GM10266 (cell line): Measurements from ENCODE around the gene TUBA4A.

Source experiments
- DNase-seq: peaks from one replicate; pipeline ENCODE4 v3.0.0; 2012; ENCODE audit errors: extremely low spot score
- TF ChIP-seq, protein P1 (sequence below): IDR thresholded peaks from 2 replicates; pipeline ENCODE4 v1.5.1; 2012; ENCODE audit warnings: mild to moderate bottlenecking, low read depth; ENCODE audit not compliant: control insufficient read depth, insufficient read depth; ENCODE audit errors: missing control alignments

The TUBA4A gene

DNA sequence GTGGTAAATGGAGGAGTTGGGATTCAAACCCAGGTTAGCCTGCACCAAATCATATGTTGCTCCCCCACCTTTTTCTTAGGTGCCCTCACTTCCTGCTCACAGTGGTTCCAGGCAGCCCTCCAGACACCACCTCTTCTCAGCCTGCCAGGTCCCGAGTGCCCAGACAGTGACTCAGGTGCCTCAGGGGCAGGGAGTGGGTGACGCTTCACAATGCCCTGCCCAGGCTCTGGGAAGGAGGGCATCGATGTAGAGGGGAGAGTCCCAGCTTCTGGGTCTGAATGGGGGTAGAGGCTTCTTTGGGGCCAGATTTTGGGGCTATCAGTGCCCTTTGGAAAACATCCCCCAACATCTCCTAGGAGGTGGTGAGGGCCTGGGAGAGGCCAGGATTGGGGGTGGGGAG is 20.2 kb upstream of the TUBA4A start:
- TF ChIP-seq, protein P1, sequence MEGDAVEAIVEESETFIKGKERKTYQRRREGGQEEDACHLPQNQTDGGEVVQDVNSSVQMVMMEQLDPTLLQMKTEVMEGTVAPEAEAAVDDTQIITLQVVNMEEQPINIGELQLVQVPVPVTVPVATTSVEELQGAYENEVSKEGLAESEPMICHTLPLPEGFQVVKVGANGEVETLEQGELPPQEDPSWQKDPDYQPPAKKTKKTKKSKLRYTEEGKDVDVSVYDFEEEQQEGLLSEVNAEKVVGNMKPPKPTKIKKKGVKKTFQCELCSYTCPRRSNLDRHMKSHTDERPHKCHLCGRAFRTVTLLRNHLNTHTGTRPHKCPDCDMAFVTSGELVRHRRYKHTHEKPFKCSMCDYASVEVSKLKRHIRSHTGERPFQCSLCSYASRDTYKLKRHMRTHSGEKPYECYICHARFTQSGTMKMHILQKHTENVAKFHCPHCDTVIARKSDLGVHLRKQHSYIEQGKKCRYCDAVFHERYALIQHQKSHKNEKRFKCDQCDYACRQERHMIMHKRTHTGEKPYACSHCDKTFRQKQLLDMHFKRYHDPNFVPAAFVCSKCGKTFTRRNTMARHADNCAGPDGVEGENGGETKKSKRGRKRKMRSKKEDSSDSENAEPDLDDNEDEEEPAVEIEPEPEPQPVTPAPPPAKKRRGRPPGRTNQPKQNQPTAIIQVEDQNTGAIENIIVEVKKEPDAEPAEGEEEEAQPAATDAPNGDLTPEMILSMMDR = no peak
- DNase-seq = no peak

DNA sequence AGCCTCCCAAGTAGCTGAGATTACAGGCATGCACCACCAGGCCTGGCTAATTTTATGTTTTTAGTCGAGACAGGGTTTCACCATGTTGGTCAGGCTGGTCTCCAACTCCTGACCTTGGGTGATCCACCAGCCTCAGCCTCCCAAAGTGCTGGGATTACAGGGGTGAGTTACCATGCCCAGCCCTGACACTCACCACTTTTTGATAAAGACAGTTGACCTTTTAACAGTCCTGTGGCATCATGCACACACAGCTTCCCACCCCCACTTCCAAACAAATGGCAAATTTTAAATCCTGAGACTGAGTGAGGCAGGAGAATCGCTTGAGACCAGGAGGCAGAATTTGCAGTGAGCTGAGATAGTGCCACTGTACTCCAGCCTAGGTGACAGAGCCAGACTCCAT is 19.3 kb upstream of the TUBA4A start:
- DNase-seq = no peak

DNA sequence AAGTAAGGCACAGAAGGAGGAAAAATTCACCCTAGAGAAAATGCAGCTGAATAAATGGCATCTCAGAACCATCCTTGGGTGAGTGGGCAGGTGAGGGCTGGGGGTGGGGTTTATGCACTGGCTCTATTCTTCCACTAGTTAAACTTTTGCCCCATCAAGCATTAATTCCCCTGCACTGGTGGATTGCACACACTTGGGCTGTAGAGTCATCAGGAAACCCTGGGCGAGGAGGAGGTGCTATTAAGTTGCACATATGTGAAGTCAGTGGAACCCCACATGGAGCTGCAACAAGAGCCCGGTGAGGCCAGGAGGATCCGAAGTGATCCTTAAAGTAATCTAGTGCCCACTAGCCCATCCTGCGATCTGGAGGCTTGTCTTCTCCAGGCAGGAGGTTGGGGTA is 18.6 kb upstream of the TUBA4A start:
- no peak for DNase-seq
- TF ChIP-seq, protein P1 = no peak

More for the DNA sequence above, 19.3 kb upstream of the TUBA4A start:
- TF ChIP-seq, protein P1 = no peak

GRCh38 chr2:219271021-219271420 is 17.3 kb upstream of the TUBA4A start:
- DNase-seq = no peak
- TF ChIP-seq, protein P1 = no peak

- TF ChIP-seq, protein P1 = no peak
- DNase-seq = no peak
Observed at GRCh38 chr2:219270055-219270372, 16.3 kb upstream of the TUBA4A start.

- DNase-seq = no peak
Observed at GRCh38 chr2:219269362-219270054, 15.8 kb upstream of the TUBA4A start.

DNA sequence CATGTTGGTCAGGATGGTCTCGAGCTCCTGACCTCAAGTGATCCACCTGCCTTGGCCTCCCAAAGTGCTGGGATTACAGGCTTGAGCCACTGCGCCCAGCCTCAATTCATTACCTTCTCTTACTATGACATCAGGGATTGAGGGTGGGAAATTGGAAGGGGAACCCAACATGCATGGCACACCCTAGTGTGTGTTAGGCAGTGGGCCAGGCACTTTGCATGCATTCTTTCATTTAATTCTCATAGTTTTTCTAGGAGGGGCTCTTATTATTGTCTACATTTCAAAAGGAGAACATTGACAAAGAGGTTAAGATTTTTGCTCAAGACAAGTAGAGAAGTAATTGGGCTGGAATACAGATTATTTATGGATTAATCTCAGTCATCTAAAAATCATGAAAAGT is 14.6 kb upstream of the TUBA4A start:
- TF ChIP-seq, protein P1 = no peak
- no peak for DNase-seq

More at GRCh38 chr2:219269362-219270054, 15.8 kb upstream of the TUBA4A start:
- TF ChIP-seq, protein P1 = no peak
